ENCODE results near the gene ABHD16B. TPM values are rescaled to one million over a fixed set of nuclear protein-coding genes. Genes with fewer than 3 reads are reported as not detected.
A peak's percentile ranks its signal among the peaks of the same experiment; 100 is the strongest.

The ABHD16B gene
- total RNA-seq, 1 experiment from 2014 or later: not detected

- Histone ChIP-seq H3K36me3 (ENCODE audit: low read depth, low read length) (no peaks in the 10 kb centered on the region), H3F3A (ENCODE audit: low read length, unreplicated experiment) (no peaks in the 10 kb centered on the region), H2AFZ (ENCODE audit: low read length) (no peak overlapping the region), H3K4me1 (ENCODE audit: insufficient read depth, low read length) (peaks cover 5% of the 10 kb centered on the region; the same call in 1 of the 2 replicates), H3K4me2 (ENCODE audit: low read length) (peak overlapping the region; percentile 63; the same call in 1 of the 2 replicates), H3K4me3 (ENCODE audit: low read length) (no peak overlapping the region; the same call in 1 of the 2 replicates), H3K79me2 (ENCODE audit: low read length) (no peaks in the 10 kb centered on the region), H3K9me2 (replicated peaks; ENCODE audit: low read length) (no peaks in the 10 kb centered on the region), H3K27me3 (ENCODE audit: low read length) (no peaks in the 10 kb centered on the region), H3K27ac (ENCODE audit: low read length) (no peak overlapping the region), H4K20me1 (ENCODE audit: low read length) (no peaks in the 10 kb centered on the region), H3K9me3 (ENCODE audit: low read length) (no peaks in the 10 kb centered on the region), H3K9ac (ENCODE audit: low read length) (no peak overlapping the region)
- TF ChIP-seq EZH2 (IDR thresholded peaks at IDR 0.05; ENCODE audit: low read length, unreplicated experiment): no peak
- no peak for TF ChIP-seq CTCF (conservative IDR thresholded peaks at IDR 0.05; ENCODE audit: low read depth, low read length)
- TF ChIP-seq EZH2phosphoT487 (IDR thresholded peaks at IDR 0.05; ENCODE audit: borderline replicate concordance, low read length): no peak
- DNase-seq (no peak), ATAC-seq (no peak)
- POLR2A ChIA-PET (ENCODE audit: unreplicated experiment): no interaction called here
- no TSS peak for BruUV-seq (replicated peaks)
- CTCF ChIA-PET: no interaction called here
- intact Hi-C loops (cut with micrococcal nuclease): no loop called here
Measured at GRCh38 chr20:63831993-63832686, 29.2 kb upstream of the ABHD16B start.

GRCh38 chr20:63833776-63834490, 27.4 kb upstream of the ABHD16B start:
- no peak for ATAC-seq
- no peaks in the 10 kb centered on the region for H3K9me2 ChIP-seq (replicated peaks; ENCODE audit: low read length)
- POLR2A ChIA-PET (ENCODE audit: unreplicated experiment): no interaction called here
- no peak for TF ChIP-seq EZH2phosphoT487 (IDR thresholded peaks at IDR 0.05; ENCODE audit: borderline replicate concordance, low read length)
- TF ChIP-seq EZH2 (IDR thresholded peaks at IDR 0.05; ENCODE audit: low read length, unreplicated experiment): no peak
- TF ChIP-seq CTCF (conservative IDR thresholded peaks at IDR 0.05; ENCODE audit: low read depth, low read length): no peak
- H3K4me3 ChIP-seq (ENCODE audit: low read length): no peak overlapping the region
- no peaks in the 10 kb centered on the region for H3K79me2 ChIP-seq (ENCODE audit: low read length)
- DNase-seq: no peak
- H4K20me1 ChIP-seq (ENCODE audit: low read length): no peaks in the 10 kb centered on the region
- H3K36me3 ChIP-seq (ENCODE audit: low read depth, low read length): no peaks in the 10 kb centered on the region
- no peaks in the 10 kb centered on the region for H3K9me3 ChIP-seq (ENCODE audit: low read length)
- H3K9ac ChIP-seq (ENCODE audit: low read length): no peak overlapping the region
- H2AFZ ChIP-seq (ENCODE audit: low read length): no peak overlapping the region
- no TSS peak for BruUV-seq (replicated peaks)
- H3K4me1 ChIP-seq (ENCODE audit: insufficient read depth, low read length): peaks cover 5% of the 10 kb centered on the region; the same call in 1 of the 2 replicates
- no peak overlapping the region for H3K27ac ChIP-seq (ENCODE audit: low read length)
- H3K27me3 ChIP-seq (ENCODE audit: low read length): no peaks in the 10 kb centered on the region
- CTCF ChIA-PET: no interaction called here
- H3F3A ChIP-seq (ENCODE audit: low read length, unreplicated experiment): no peaks in the 10 kb centered on the region
- intact Hi-C loops (cut with micrococcal nuclease): no loop called here
- no peak overlapping the region for H3K4me2 ChIP-seq (ENCODE audit: low read length)

- no TSS peak for BruUV-seq (replicated peaks)
- no peak overlapping the region for H3K4me3 ChIP-seq (ENCODE audit: low read length)
- DNase-seq: no peak
- intact Hi-C loops (cut with micrococcal nuclease): no loop called here
- no peaks in the 10 kb centered on the region for H3K9me3 ChIP-seq (ENCODE audit: low read length)
- no peaks in the 10 kb centered on the region for H3K27me3 ChIP-seq (ENCODE audit: low read length)
- H3K36me3 ChIP-seq (ENCODE audit: low read depth, low read length): no peaks in the 10 kb centered on the region
- no peak for TF ChIP-seq EZH2phosphoT487 (IDR thresholded peaks at IDR 0.05; ENCODE audit: borderline replicate concordance, low read length)
- TF ChIP-seq EZH2 (IDR thresholded peaks at IDR 0.05; ENCODE audit: low read length, unreplicated experiment): no peak
- no peak for TF ChIP-seq CTCF (conservative IDR thresholded peaks at IDR 0.05; ENCODE audit: low read depth, low read length)
- peak overlapping the region; percentile 38 for H3K4me2 ChIP-seq (ENCODE audit: low read length)
- ATAC-seq: no peak
- peaks cover 5% of the 10 kb centered on the region; the same call in 1 of the 2 replicates for H3K4me1 ChIP-seq (ENCODE audit: insufficient read depth, low read length)
- no peak overlapping the region for H3K9ac ChIP-seq (ENCODE audit: low read length)
- ChIA-PET POLR2A (ENCODE audit: unreplicated experiment) (no interaction called here), CTCF (no interaction called here)
- H3K27ac ChIP-seq (ENCODE audit: low read length): no peak overlapping the region
- no peaks in the 10 kb centered on the region for H3F3A ChIP-seq (ENCODE audit: low read length, unreplicated experiment)
- H2AFZ ChIP-seq (ENCODE audit: low read length): no peak overlapping the region
- H4K20me1 ChIP-seq (ENCODE audit: low read length): no peaks in the 10 kb centered on the region
- H3K9me2 ChIP-seq (replicated peaks; ENCODE audit: low read length): no peaks in the 10 kb centered on the region
- no peaks in the 10 kb centered on the region for H3K79me2 ChIP-seq (ENCODE audit: low read length)
Measured at GRCh38 chr20:63834491-63834880, 26.8 kb upstream of the ABHD16B start.
